Mucosa of descending colon (tissue), 3 donors: ENCODE data around the gene FGD4. TPM values are rescaled to one million over a fixed set of nuclear protein-coding genes. Genes with fewer than 3 reads are reported as not detected.

ENCODE experiments used
- ATAC-seq: fragments of 200-7000 bp; cut with Tn5 transposase; one replicate; pipeline ENCODE4 v1.9.1; 2020; ENCODE audit warnings: mild to moderate bottlenecking, moderate library complexity
- DNase-seq, 3 donors: peaks; one replicate each; pipeline ENCODE4 v3.0.0-alpha.2; 2020
- H3K36me3 ChIP-seq: fragments of 200-600 bp; one replicate; pipeline ENCODE4 v1.8.0; 2021; ENCODE audit warnings: low read depth, mild to moderate bottlenecking
- H3K4me1 ChIP-seq: fragments of 200-600 bp; one replicate; pipeline ENCODE4 v1.8.0; 2021; ENCODE audit warnings: low read depth, mild to moderate bottlenecking
- H3K4me3 ChIP-seq: fragments of 200-600 bp; one replicate; pipeline ENCODE4 v1.8.0; 2021; ENCODE audit warnings: mild to moderate bottlenecking
- H3K9me3 ChIP-seq: fragments of 200-600 bp; one replicate; pipeline ENCODE4 v1.8.0; 2021; ENCODE audit warnings: mild to moderate bottlenecking
- intact Hi-C, 2 donors: fragments of 100-400 bp; cut with DNase I in 1 of 2; cut with micrococcal nuclease in 1 of 2; formaldehyde crosslinking; loops; one replicate each; pipeline versions ENCODE4 v1.11.0 to v1.11.1; 2022; cut with DNase I, micrococcal nuclease
- total RNA-seq, 3 donors: library from RNA; stranded (reverse); fragmentation: NEBNext Ultra II Directional in 2 of 3; extraction: Animal tissue kit (Norgen Biotek cat#: 25700) in 2 of 3; gene quantifications; one replicate each; pipeline versions ENCODE4 v1.2.1 to v1.2.4, GENCODE V29; 2021 to 2023
- TF ChIP-seq, protein P1 (sequence below): fragments of 200-600 bp; IDR thresholded peaks from one replicate; pipeline ENCODE4 v1.8.0; 2022; ENCODE audit warnings: antibody characterized with exemption, mild to moderate bottlenecking
- donor health status: DM: no; HTN: no; CAD: no; lungs with moderate emphysema.
- donor health status: DM: no; HTN: no; CAD: no.
- donor health status: DM: no; HTN: yes; CAD: no.

The FGD4 gene
- total RNA-seq, 3 donors from 2014 or later, result 31.5 to 66.7 (median 51.7) TPM

DNA sequence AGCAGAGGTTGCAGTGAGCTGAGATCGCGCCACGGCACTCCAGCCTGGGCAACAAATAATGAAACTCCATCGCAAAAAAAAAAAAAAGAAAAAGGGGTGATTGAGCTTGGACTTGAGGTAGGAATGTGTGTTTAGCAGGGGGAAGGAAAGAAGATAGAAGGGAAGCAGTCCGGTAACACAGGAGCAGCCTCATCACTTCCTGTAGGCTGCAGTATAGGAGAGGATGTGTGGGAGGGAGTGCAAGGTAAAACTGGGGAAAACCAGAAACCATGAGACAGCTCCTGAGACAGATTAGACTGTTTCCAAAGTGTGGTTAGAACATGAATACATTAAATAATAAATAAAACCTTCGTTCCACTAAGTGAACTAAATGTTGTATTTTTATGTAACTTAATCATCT, 49.2 kb downstream of the FGD4 start:
- Histone ChIP-seq H3K4me1 (peaks cover 19% of the 10 kb centered on the region), H3K9me3 (no peaks in the 10 kb centered on the region), H3K4me3 (no peak overlapping the region), H3K36me3 (no peaks in the 10 kb centered on the region)
- DNase-seq (no peak), ATAC-seq (no peak)
- intact Hi-C loops, result no loop called here
- TF ChIP-seq, protein P1, sequence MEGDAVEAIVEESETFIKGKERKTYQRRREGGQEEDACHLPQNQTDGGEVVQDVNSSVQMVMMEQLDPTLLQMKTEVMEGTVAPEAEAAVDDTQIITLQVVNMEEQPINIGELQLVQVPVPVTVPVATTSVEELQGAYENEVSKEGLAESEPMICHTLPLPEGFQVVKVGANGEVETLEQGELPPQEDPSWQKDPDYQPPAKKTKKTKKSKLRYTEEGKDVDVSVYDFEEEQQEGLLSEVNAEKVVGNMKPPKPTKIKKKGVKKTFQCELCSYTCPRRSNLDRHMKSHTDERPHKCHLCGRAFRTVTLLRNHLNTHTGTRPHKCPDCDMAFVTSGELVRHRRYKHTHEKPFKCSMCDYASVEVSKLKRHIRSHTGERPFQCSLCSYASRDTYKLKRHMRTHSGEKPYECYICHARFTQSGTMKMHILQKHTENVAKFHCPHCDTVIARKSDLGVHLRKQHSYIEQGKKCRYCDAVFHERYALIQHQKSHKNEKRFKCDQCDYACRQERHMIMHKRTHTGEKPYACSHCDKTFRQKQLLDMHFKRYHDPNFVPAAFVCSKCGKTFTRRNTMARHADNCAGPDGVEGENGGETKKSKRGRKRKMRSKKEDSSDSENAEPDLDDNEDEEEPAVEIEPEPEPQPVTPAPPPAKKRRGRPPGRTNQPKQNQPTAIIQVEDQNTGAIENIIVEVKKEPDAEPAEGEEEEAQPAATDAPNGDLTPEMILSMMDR, result no peak

DNA sequence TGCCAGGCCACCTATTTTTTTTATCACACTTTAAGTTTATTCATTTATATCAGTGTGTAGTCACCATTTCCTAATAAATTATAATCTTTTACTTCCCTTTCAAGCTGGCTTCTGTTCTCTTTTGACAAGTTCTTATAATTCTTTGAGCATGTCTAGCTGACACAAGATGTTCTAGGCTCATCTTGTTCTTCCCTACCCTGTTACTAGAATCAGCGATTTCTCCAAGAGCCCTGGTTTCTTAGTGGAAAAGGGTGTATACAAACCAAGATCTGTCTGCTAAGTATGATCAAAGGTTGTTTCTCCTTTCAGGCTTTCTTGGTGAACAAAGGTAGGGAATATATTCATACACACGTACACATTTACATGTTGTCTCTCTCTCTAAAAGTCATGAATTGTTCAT, 51.0 kb downstream of the FGD4 start:
- ATAC-seq (no peak), DNase-seq (no peak)
- TF ChIP-seq, protein P1, result no peak
- Histone ChIP-seq H3K9me3 (no peaks in the 10 kb centered on the region), H3K36me3 (no peaks in the 10 kb centered on the region), H3K4me3 (no peak overlapping the region), H3K4me1 (peaks cover 24% of the 10 kb centered on the region)
- intact Hi-C loops, result loop anchor here (10.0 kb wide), 1 partner anchor 224 kb away; the partner anchor contains the start of gene DNM1L (in 2 of the 2)

DNA sequence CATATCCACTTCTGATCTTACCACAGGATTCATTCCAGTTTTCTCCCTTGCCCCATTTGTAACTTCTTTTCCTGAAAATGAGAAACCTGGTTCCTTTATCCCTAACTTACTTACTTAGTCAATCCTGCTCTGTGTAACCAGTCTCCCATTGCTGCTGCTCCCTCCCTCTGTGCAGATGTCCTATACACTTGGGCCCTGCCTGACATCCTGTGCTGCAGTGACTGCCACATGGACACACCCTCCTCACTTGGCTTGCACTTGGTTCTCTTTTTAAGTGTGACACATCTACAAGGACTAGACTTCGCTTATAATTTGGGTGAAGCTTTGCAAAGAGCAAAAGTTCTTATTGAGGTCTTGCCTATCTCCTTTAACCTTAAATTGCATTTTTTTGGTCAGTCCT, 51.4 kb downstream of the FGD4 start:
- peak in 1 of 3 donors; percentile 38 for DNase-seq
- no peaks in the 10 kb centered on the region for H3K36me3 ChIP-seq
- intact Hi-C loops, result loop anchor here (10.0 kb wide), 1 partner anchor 224 kb away; the partner anchor contains the start of gene DNM1L (in 2 of the 2)
- H3K9me3 ChIP-seq, result no peaks in the 10 kb centered on the region
- peaks cover 21% of the 10 kb centered on the region for H3K4me1 ChIP-seq
- H3K4me3 ChIP-seq, result no peak overlapping the region
- ATAC-seq, result peak; percentile 75
- TF ChIP-seq, protein P1, result no peak

DNA sequence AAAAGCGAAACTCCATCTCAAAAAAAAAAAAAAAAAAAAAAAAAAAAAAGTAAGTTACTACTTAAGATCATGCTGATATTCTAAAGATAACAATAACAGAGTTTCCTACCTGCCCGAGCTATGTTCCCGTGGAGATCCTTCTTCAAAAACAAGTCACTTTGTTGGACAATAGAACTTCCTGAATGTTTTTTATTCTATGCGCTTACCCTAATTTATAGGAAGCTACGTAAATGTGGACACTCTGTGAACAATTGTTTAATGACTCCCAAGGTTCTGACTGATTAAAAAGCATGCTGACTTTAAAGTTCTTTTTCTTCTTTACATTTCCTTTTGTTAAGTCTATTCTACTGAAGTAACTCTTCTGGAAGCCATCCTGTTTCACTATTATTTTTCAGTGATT, 52.5 kb downstream of the FGD4 start:
- intact Hi-C loops, result loop anchor here (10.0 kb wide), 1 partner anchor 223 kb away; the partner anchor contains the start of gene DNM1L (in 2 of the 2)
- no peaks in the 10 kb centered on the region for H3K9me3 ChIP-seq
- DNase-seq, result no peak
- H3K4me3 ChIP-seq, result no peak overlapping the region
- TF ChIP-seq, protein P1, result no peak
- peaks cover 26% of the 10 kb centered on the region for H3K4me1 ChIP-seq
- ATAC-seq, result no peak
- no peaks in the 10 kb centered on the region for H3K36me3 ChIP-seq

DNA sequence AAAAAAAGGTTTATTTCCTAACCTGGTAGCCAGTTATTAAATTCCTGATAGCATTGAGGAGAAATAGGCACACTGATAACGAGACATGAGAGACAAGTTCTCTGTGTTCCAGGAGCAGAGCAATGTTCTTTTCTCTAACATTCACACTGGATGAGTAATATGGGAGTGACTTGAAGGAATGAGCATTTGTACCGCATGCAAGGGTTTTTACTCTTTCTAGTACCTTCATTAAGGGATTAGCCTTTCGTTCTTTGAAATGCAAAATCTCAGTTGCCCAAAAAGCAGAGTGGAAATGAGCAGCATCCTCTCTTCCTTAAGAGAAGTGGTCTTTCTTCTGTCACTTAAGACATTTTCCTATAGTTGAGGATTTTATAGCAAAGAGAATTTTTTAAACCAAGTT, 54.7 kb downstream of the FGD4 start:
- no peak overlapping the region for H3K4me3 ChIP-seq
- no peaks in the 10 kb centered on the region for H3K9me3 ChIP-seq
- no peaks in the 10 kb centered on the region for H3K36me3 ChIP-seq
- ATAC-seq, result peak; percentile 84
- DNase-seq, result no peak
- TF ChIP-seq, protein P1, result no peak
- intact Hi-C loops, result loop anchor here (10.0 kb wide), 1 partner anchor 221 kb away; the partner anchor contains the start of gene DNM1L (in 2 of the 2)
- H3K4me1 ChIP-seq, result peaks cover 20% of the 10 kb centered on the region
